OCI-LY3 (cell line): Measurements from ENCODE around the gene NUP62.

Experiments
- H2AFZ ChIP-seq: fragments of 200-600, 300-600 bp; shearing (Covaris generic); 2 replicates; pipeline ENCODE4 v1.6.0; 2014; ENCODE audit warnings: antibody characterized with exemption, low read depth, low read length
- H3K27ac ChIP-seq: fragments of 200-600, 300-600 bp; sonication (generic); 2 replicates; pipeline ENCODE4 v1.5.1; 2014; ENCODE audit warnings: mild to moderate bottlenecking, low read length, moderate library complexity, mixed read lengths
- H3K27me3 ChIP-seq: fragments of 200-600, 300-600 bp; sonication (generic); 2 replicates; pipeline ENCODE4 v1.6.1; 2014; ENCODE audit warnings: low read depth, low read length, mixed read lengths
- H3K36me3 ChIP-seq: fragments of 200-600, 300-600 bp; sonication (generic); replicated peaks from 2 replicates; pipeline ENCODE3; 2014; ENCODE audit warnings: low read depth, low read length, mixed read lengths
- H3K4me1 ChIP-seq: fragments of 300-600, 200-600 bp; sonication (generic); 2 replicates; pipeline ENCODE4 v1.6.1; 2014; ENCODE audit warnings: low read length, mixed read lengths
- H3K4me2 ChIP-seq: fragments of 200-600, 300-600 bp; sonication (generic); 2 replicates; pipeline ENCODE4 v1.6.1; 2014; ENCODE audit warnings: low read length, mixed read lengths
- H3K4me3 ChIP-seq: fragments of 300-600, 200-600 bp; sonication (generic); 2 replicates; pipeline ENCODE4 v1.5.1; 2014; ENCODE audit warnings: antibody characterized with exemption, mild to moderate bottlenecking, low read length, moderate library complexity
- H3K79me2 ChIP-seq: fragments of 300-600, 200-600 bp; shearing (Covaris generic); 2 replicates; pipeline ENCODE4 v1.6.1; 2014; ENCODE audit warnings: mild to moderate bottlenecking, low read length, mixed read lengths
- H3K9ac ChIP-seq: fragments of 300-600, 200-600 bp; shearing (Covaris generic); 2 replicates; pipeline ENCODE4 v1.6.0; 2014; ENCODE audit warnings: mild to moderate bottlenecking, low read length, moderate library complexity
- H3K9me3 ChIP-seq: fragments of 200-600, 300-600 bp; shearing (Covaris generic); 2 replicates; pipeline ENCODE4 v1.6.1; 2014; ENCODE audit warnings: low read length, mixed read lengths; ENCODE audit not compliant: insufficient read depth
- H4K20me1 ChIP-seq: fragments of 200-600, 300-600 bp; sonication (generic); 2 replicates; pipeline ENCODE4 v1.6.1; 2016; ENCODE audit warnings: low read length, mixed read lengths; ENCODE audit not compliant: insufficient read depth
- EZH2phosphoT487 ChIP-seq: fragments of 200-600 bp; shearing (Covaris generic); IDR thresholded peaks from 2 replicates; pipeline ENCODE4 v1.6.1; 2018; ENCODE audit warnings: antibody characterized with exemption, mixed run types, low read depth
- TF ChIP-seq, protein P1 (sequence below): fragments of 200-600, 300-600 bp; sonication (generic); IDR thresholded peaks from 2 replicates; pipeline ENCODE4 v1.5.1; 2014; ENCODE audit warnings: antibody characterized with exemption, low read length, low read depth

The NUP62 gene

DNA sequence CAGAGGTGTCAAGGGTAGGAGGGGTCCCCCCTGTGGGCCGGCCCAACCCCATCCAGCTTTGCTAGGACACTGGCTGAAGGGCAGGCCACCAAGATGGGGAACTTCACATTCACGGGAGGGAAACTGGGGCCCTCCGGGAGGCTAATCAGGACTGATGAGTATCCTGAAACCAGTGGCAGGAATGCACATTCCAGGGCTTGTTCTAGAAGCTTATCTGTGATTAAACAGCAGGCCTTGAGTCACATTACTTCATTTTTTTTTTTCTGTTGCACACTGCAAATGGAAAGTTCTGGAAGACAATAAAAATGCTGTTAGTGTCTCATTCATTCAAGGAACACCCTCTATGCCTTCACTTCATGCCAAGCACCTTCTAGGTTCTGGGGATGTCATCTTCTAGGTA is 47.2 kb upstream of the NUP62 start:
- TF ChIP-seq, protein P1, sequence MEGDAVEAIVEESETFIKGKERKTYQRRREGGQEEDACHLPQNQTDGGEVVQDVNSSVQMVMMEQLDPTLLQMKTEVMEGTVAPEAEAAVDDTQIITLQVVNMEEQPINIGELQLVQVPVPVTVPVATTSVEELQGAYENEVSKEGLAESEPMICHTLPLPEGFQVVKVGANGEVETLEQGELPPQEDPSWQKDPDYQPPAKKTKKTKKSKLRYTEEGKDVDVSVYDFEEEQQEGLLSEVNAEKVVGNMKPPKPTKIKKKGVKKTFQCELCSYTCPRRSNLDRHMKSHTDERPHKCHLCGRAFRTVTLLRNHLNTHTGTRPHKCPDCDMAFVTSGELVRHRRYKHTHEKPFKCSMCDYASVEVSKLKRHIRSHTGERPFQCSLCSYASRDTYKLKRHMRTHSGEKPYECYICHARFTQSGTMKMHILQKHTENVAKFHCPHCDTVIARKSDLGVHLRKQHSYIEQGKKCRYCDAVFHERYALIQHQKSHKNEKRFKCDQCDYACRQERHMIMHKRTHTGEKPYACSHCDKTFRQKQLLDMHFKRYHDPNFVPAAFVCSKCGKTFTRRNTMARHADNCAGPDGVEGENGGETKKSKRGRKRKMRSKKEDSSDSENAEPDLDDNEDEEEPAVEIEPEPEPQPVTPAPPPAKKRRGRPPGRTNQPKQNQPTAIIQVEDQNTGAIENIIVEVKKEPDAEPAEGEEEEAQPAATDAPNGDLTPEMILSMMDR: no peak
- no peak for TF ChIP-seq EZH2phosphoT487
- Histone ChIP-seq H3K27ac (no peak overlapping the region), H3K27me3 (no peaks in the 10 kb centered on the region), H2AFZ (no peak overlapping the region), H3K9ac (no peak overlapping the region), H3K36me3 (no peaks in the 10 kb centered on the region), H3K4me1 (no peaks in the 10 kb centered on the region), H4K20me1 (0 out of 2 replicates have a peak, but pooled peaks cover 5% of the 10 kb centered on the region), H3K4me3 (no peak overlapping the region), H3K4me2 (no peak overlapping the region), H3K9me3 (no peaks in the 10 kb centered on the region), H3K79me2 (no peaks in the 10 kb centered on the region)

GRCh38 chr19:49975051-49975450 is 45.7 kb upstream of the NUP62 start:
- TF ChIP-seq, protein P1: no peak
- no peak for TF ChIP-seq EZH2phosphoT487
- no peak overlapping the region for H2AFZ ChIP-seq
- no peaks in the 10 kb centered on the region for H3K36me3 ChIP-seq
- H3K79me2 ChIP-seq: no peaks in the 10 kb centered on the region
- H3K27me3 ChIP-seq: no peaks in the 10 kb centered on the region
- H3K4me3 ChIP-seq: no peak overlapping the region
- no peaks in the 10 kb centered on the region for H3K4me1 ChIP-seq
- no peak overlapping the region for H3K27ac ChIP-seq
- H4K20me1 ChIP-seq: 0 out of 2 replicates have a peak, but pooled peaks cover 5% of the 10 kb centered on the region
- no peaks in the 10 kb centered on the region for H3K9me3 ChIP-seq
- H3K4me2 ChIP-seq: no peak overlapping the region
- no peak overlapping the region for H3K9ac ChIP-seq

DNA sequence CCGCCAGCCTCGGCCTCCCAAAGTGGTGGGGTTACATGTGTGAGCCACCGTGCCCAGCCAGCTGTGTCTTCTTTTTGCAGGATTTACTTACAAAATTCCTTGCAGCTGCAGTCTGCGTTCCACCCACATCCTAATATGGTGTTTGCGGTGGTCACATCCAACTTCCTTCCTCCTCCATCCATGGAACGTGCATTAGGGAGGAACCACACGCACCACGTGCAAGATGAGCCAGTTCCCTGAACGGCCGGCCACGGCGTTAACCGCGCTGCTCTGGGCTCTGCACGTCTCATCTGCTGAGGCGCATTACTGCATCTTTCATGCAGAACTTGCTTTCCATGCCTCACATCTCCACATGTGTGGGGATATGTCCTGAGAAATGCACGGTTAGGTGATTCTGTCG is 44.7 kb upstream of the NUP62 start:
- Histone ChIP-seq H3K27ac (no peak overlapping the region), H3K79me2 (no peaks in the 10 kb centered on the region), H3K27me3 (no peaks in the 10 kb centered on the region), H3K36me3 (no peaks in the 10 kb centered on the region), H3K4me2 (no peak overlapping the region), H3K4me1 (no peaks in the 10 kb centered on the region), H2AFZ (no peak overlapping the region), H3K4me3 (no peak overlapping the region), H4K20me1 (0 out of 2 replicates have a peak, but pooled peaks cover 5% of the 10 kb centered on the region), H3K9ac (no peak overlapping the region), H3K9me3 (no peaks in the 10 kb centered on the region)
- TF ChIP-seq, protein P1: no peak
- TF ChIP-seq EZH2phosphoT487: no peak

DNA sequence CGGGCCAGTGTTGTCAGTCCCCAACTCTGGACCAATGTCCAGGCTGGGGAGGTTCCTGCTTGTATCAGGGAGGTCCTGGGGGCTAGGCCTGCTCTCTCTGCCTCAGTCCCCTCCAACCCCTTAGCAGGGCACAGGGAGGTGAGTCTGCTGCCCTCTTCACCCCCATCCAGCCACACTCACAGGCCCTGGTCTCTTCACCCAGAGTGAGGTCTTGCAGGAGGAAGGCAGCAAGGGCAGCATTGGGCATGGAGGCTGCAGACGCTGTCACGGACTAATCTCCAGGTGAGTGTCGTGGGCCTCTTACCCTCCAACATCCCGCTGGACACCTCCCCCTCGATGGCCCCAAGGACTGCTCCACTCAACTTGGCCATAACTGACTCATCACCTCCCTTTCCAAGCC is 43.5 kb upstream of the NUP62 start:
- H3K27me3 ChIP-seq: 0 out of 2 replicates have a peak, but pooled peaks cover 2% of the 10 kb centered on the region
- no peaks in the 10 kb centered on the region for H3K9me3 ChIP-seq
- 0 out of 2 replicates have a peak, but pooled peaks cover 5% of the 10 kb centered on the region for H4K20me1 ChIP-seq
- H2AFZ ChIP-seq: no peak overlapping the region
- H3K79me2 ChIP-seq: no peaks in the 10 kb centered on the region
- H3K4me2 ChIP-seq: no peak overlapping the region
- H3K4me3 ChIP-seq: no peak overlapping the region
- no peak overlapping the region for H3K27ac ChIP-seq
- no peaks in the 10 kb centered on the region for H3K4me1 ChIP-seq
- no peaks in the 10 kb centered on the region for H3K36me3 ChIP-seq
- H3K9ac ChIP-seq: no peak overlapping the region
- TF ChIP-seq, protein P1: no peak
- TF ChIP-seq EZH2phosphoT487: no peak
